AG09309 (cell line): ENCODE results near the gene COL2A1.

Experiments used
- DNase-seq: peaks from one replicate; pipeline ENCODE4 v3.0.0-alpha.2; 2010; ENCODE audit warnings: low read depth
- H3K4me3 ChIP-seq: 2 replicates; pipeline ENCODE4 v1.5.1; 2011; ENCODE audit warnings: mild to moderate bottlenecking, low read depth, low read length, moderate library complexity; ENCODE audit not compliant: control insufficient read depth
- CTCF ChIP-seq: IDR thresholded peaks from 2 replicates; pipeline ENCODE4 v1.5.1; 2011; ENCODE audit warnings: mild to moderate bottlenecking, low read depth, low read length, inconsistent platforms; ENCODE audit not compliant: insufficient read depth, control insufficient read depth; ENCODE audit errors: missing control alignments

The COL2A1 gene

DNA sequence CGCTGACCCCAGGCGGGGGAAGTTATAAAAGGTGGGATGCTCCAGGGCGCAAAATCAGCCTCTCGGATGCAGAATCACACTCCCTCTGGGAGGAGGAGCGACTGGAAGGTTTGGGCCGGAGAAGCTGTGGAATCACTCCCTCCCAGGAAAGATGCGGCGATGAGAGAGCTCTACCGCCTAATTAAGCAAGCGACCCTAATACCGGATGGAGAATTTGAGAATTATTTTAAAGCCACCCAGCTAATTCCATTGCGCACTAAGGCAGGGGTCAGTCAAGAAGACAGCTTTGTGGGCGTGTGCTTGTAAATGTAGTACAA is 1.9 kb downstream of the COL2A1 start:
- no peak for TF ChIP-seq CTCF
- H3K4me3 ChIP-seq: peak overlapping the region; percentile 71
- no peak for DNase-seq

- no peak for TF ChIP-seq CTCF
- no peak for DNase-seq
- H3K4me3 ChIP-seq: peak overlapping the region; percentile 71
These were observed 2.5 kb downstream of the COL2A1 start for GRCh38 chr12:48001505-48002413.

- DNase-seq: peak; percentile 16
- peak overlapping the region; percentile 71 for H3K4me3 ChIP-seq
- TF ChIP-seq CTCF: no peak
These were observed 3.3 kb downstream of the COL2A1 start for GRCh38 chr12:48000878-48001504.

DNA sequence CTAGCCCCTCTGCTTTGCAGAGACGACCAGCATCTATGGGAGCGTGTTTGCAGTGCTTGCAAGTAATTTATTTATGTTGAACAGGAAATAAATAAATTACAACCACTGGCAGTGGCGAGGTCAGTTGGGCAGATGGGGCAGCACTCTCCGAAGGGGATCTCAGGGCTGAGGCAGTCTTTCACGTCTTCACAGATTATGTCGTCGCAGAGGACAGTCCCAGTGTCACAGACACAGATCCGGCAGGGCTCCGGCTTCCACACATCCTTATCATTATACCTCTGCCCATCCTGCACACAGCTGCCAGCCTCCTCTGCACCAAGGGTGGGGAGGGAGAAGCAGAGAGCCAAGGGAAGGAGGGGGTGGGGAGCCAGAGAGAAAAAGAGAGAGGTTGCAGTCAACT is 4.5 kb downstream of the COL2A1 start:
- no peak overlapping the region for H3K4me3 ChIP-seq
- no peak for TF ChIP-seq CTCF
- no peak for DNase-seq

DNA sequence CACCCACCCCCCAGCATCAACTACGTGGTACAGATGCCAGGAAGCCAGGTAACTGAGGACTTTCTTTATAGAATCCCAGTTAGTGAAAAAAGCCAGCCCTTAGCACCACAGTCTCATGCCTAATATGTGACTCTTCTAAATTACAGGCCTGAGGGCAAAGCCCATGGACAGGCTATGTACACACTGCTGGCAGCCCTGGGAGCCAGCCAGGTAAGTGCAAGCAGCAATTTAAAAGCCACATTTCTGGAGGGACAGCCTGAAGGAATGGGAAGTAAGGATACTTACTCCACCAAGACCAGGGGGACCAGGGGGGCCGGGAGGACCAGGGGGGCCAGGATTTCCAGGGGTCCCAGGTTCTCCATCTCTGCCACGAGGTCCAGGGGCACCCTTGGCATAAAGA is 7.0 kb downstream of the COL2A1 start:
- DNase-seq: no peak
- TF ChIP-seq CTCF: no peak
- H3K4me3 ChIP-seq: no peak overlapping the region

- no peak overlapping the region for H3K4me3 ChIP-seq
- peak; percentile 14 for DNase-seq
- TF ChIP-seq CTCF: no peak
These were observed 8.3 kb downstream of the COL2A1 start for GRCh38 chr12:47995981-47996401.

- no peak for TF ChIP-seq CTCF
- no peak overlapping the region for H3K4me3 ChIP-seq
- no peak for DNase-seq
These were observed 10.8 kb downstream of the COL2A1 start for GRCh38 chr12:47993491-47993890.
